ENCODE results near the gene SLC9C1.

SLC9C1 gene

DNA sequence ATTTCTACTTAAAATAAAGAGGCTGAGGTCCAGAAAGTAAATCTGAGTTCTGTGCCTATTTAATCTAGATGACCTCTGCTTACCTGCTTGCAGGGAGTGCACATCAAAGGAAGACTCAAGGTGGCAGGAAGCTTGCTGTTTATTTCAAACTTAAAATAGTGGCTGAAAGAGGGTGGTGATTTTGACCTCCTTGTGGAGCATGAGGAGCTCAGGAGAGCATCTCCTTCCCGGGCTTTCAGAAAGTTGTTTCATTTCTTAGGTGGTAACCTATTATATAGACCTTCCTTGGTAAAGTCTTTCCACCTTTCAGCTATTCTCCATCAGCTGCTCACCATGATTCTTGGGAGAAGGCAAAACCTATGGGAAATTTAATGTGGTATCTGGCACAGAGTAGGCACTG, 161.5 kb downstream of the SLC9C1 start:
- TF ChIP-seq, protein P1, sequence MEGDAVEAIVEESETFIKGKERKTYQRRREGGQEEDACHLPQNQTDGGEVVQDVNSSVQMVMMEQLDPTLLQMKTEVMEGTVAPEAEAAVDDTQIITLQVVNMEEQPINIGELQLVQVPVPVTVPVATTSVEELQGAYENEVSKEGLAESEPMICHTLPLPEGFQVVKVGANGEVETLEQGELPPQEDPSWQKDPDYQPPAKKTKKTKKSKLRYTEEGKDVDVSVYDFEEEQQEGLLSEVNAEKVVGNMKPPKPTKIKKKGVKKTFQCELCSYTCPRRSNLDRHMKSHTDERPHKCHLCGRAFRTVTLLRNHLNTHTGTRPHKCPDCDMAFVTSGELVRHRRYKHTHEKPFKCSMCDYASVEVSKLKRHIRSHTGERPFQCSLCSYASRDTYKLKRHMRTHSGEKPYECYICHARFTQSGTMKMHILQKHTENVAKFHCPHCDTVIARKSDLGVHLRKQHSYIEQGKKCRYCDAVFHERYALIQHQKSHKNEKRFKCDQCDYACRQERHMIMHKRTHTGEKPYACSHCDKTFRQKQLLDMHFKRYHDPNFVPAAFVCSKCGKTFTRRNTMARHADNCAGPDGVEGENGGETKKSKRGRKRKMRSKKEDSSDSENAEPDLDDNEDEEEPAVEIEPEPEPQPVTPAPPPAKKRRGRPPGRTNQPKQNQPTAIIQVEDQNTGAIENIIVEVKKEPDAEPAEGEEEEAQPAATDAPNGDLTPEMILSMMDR (IDR thresholded peaks at IDR 0.05), result no peak

DNA sequence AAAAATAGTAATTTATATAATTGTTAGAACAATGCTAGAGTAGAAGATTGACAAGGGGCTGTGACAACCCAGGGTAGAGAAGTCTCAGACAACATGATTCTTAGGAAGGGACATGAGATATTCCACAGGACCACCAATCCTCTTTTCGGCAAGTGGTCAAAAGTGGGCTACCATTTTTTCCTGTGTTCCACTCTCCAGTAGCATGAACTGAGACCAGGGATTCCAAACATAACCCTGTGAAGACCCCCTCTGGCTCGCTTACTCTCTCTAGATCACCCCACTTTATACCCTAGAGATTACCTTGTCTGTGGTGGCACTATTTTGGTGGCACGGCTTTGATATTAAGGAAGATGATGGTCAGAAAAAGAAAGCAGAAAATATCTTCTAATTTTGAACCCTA, 161.9 kb downstream of the SLC9C1 start:
- TF ChIP-seq, protein P1 (IDR thresholded peaks at IDR 0.05), result no peak

- TF ChIP-seq, protein P1 (IDR thresholded peaks at IDR 0.05), result no peak
Observed at GRCh38 chr3:112131111-112131510, 162.9 kb downstream of the SLC9C1 start.

DNA sequence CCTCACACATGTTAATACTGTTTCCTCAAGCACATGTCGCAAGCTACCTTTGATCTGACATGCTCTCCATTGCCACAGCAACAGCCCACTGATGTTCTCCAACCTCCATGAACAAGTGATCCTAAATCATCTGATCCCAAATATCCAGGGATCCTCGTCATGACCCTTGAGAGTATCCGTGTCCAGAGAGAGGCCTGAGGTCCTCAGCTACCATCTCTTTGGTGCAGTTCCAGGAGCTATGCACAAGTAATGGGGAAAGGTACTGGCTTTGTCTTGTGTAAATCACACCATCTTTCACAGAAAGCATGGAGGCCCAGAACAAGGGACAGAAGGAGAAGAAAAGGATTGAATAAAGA, 163.4 kb downstream of the SLC9C1 start:
- TF ChIP-seq, protein P1 (IDR thresholded peaks at IDR 0.05), result no peak

GRCh38 chr3:112129925-112130637, 163.9 kb downstream of the SLC9C1 start:
- TF ChIP-seq, protein P1 (IDR thresholded peaks at IDR 0.05), result no peak

DNA sequence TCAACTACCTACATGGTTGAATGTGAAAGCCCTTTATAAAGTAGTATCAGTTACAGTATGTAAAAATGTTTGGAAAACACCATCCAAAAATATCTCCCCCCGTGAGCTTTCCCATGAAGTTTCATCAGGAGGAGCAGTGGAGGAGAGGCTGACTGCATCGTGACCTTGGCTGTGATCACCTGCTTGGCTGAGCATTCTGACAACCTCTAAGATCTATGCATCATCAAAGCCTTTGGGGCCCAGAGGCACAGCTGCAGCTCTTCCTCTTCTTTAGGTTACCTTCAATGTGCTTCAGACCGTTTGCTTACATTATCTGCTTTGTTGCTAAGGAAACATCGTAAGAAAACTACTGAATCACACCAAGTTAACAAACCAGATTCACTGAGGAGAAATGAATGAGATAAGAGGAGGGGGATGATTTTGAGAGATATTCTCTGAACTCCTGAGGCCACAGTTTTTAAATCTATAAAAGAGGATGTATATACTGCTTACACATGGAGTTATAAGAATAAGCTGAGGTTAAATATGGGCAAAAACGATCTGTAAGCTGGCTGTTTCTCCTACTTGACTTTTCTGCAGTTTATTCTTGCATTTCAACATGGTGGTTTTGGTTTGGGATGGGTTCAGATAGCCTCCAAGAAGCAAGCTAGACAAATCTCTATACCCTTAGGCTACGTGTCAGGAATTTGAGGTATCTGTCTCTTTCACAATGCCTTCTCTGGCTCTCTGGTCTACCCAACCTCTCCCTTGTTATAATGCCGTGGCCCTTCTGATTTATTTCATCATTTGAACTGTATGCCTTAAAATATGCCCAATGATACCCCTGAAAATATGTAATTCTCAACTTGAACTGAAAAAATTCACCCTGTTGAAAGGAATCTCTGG, 164.9 kb downstream of the SLC9C1 start:
- TF ChIP-seq, protein P1 (IDR thresholded peaks at IDR 0.05), result no peak

GRCh38 chr3:112127522-112128494, 166.2 kb downstream of the SLC9C1 start:
- TF ChIP-seq, protein P1 (IDR thresholded peaks at IDR 0.05), result no peak

Measured in LNCAP (cell line).